Epidermal melanocyte (primary cell): ENCODE data around the gene RPL19.
"Not testable (repeated sequence)": the region's sequence is repeated elsewhere in the genome, so short reads cannot be mapped to it uniquely, and the experiment has no call there.

Source experiments
- DNase-seq: peaks from one replicate; pipeline ENCODE4 v3.0.0; 2011; ENCODE audit warnings: low spot score; ENCODE audit not compliant: insufficient read length

Gene RPL19

DNA sequence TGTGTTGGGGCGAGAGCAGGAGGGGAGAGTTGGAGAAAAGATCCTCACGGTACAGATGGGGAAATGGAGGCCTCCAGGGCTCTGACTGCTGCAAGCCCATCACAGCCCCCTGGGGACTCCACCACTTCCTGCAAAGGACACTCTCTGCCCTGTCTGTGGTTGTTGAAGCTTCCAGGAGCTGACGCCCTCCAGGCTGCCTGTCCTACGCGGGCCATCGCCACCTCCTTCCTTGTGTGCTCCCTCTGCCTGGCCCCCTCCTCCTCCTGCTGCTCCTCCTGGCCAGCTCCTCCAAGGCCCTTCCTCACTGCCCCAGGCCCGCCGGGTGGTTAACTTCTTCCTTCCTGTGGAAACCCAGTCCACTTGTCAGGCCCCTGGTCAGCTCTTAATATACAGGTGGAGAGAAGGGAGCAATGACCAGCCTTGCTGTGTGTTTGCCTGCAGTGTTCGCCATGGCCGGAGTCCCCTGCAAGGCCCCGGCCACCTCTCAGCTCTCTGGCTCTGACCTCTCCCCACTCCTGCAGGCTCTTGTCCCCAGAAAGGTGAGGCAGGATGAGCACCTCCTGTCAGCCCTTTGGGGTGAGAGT lies 44.0 kb downstream of the RPL19 start:
- no peak for DNase-seq

- DNase-seq, result peak; percentile 81
Measured at GRCh38 chr17:39244600-39245570, 44.8 kb downstream of the RPL19 start.

DNA sequence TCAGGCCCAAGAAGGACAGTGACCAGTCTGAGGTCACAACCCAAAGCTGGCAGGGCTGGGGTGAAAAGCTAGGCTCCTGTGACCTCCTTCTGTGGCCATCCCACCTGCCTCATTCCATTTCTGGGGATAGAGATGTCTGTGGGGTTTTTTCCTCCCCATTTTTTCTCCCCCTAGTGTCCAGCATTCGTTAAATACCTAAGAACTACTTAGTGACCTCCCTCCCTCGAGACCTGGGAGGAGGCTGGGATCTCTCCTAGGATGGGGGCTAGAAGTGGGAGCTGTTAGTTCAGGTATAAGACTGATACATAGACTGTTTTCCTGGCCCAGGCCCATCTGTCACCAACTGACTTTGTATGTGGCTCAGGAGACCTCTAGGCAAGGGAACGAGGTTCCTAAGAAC lies 46.2 kb downstream of the RPL19 start:
- DNase-seq, result no peak

DNA sequence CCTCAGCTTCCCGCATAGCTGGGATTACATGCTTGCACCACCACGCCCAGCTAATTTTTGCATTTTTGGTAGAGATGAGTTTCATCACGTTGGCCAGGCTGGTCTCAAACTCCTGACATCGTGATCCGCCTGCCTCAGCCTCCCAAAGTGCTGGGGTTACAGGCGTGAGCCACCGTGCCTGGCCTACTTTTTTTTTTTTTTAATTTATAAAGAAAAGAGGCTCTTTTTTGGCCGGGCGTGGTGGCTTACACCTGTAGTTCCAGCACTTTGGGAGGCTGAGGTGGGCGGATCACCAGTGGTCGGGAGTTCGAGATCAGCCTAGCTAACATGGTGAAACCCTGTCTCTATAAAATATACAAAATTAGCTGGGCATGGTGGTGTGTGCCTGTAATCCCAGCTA lies 50.0 kb downstream of the RPL19 start:
- not testable (repeated sequence) for DNase-seq

DNA sequence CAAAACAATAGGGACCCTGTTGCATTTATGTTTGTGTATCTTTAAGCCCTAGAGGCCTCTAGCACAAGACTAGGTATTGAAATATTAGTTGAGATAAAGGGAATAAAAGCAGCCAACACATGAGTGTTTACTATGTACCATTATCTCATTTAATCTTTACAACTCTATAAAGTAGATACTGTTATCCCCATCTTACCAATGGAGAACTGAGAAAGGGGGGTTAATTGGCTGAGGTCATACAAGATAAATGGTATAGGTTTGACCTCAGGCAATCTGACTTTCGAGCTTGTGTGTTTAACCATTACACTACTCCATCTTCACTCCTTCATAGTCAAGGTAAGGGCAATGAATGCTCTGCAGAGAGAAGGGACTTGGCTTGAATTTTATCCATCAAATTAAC lies 51.9 kb downstream of the RPL19 start:
- DNase-seq, result no peak

- no peak for DNase-seq
Measured at GRCh38 chr17:39252788-39253460, 52.8 kb downstream of the RPL19 start.
